ENCODE measurements around the gene ETV3.
A peak's percentile ranks its signal among the peaks of the same experiment; 100 is the strongest.
"Not testable (repeated sequence)": the region's sequence is repeated elsewhere in the genome, so short reads cannot be mapped to it uniquely, and the experiment has no call there.

ETV3 gene

DNA sequence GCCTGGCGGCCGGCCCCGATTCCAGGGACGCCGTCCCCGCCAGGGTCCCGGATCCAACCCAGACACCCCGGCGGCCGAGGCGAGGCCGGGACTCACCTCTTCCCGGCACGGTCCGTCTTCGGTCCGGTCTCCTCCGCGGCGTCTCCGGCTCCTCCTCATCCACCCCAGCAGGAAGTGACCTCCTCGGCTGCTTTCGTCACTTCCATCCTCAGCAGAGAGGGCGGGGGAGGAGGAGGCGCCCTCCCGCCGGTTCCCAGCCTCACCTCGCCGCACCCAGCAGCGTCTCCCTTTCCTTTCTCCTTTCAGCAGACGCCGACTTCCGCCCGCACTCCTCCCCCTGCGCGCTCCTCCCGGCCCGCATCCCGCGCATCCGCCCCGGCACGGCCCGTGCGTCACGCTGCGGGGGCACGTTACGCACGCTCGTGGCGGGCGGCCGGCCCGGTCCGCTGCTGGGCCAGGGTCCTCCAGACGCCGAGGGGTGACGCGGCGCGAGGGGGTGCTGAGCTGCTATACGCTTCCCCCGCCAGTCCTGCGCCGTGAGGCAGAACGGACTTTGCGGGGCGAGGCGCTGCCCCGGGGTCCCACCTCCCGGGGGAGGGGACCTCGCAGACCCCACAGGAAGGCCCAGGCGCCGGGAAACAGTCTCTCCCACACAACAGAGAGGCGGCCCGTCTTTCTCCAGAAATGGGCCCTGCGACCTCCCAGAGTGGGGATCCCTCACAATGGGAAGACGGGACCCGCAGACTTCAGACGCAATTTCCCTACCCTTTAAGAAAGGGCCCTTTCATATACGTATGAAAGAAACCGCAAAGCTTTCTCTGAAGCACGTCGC, at the start of gene ETV3:
Gene ETV3 (minus strand): TSS at position 176 of the 832 bp plus-strand sequence. CDS start 2,043 bp downstream, outside the sequence.
- DNase-seq (ENCODE audit: low read depth in 2 of 2): peak; percentile 75 to 88

DNA sequence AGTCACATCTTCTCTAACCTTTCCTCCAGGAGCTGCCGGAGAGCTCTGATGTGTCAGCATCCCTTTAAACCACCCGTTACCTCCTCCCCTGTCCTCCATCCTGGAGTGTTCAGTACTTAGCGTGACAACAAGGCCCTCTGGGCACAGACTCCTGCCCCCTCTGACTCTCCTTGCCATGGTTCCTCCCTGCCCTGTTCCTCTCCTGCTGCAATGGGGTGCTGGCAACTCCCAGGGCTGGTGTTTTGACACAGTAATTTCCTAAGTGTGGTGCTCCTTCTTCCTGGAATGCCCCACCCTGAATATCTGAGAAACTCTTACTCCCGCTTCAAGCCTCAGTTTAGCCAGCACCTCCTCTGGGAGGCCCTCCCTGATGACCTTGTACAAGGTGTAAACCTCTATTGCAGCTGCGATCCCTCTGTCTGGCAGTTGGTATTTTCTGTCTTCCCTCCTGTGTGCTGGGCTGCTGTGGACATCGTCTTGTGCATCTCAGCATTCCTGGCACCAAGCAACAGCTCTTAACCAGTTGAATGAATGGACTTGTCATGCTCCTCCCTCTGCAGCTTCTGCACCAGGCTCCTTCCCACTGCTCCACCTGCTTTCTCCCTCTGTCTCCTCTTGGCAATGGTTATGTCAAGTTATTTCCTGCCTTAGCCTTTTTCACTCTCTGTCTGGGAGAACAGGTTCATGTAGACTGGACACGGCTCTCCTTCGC, 48.2 kb upstream of the ETV3 start:
- no peak for DNase-seq (ENCODE audit: low read depth in 2 of 2)

DNA sequence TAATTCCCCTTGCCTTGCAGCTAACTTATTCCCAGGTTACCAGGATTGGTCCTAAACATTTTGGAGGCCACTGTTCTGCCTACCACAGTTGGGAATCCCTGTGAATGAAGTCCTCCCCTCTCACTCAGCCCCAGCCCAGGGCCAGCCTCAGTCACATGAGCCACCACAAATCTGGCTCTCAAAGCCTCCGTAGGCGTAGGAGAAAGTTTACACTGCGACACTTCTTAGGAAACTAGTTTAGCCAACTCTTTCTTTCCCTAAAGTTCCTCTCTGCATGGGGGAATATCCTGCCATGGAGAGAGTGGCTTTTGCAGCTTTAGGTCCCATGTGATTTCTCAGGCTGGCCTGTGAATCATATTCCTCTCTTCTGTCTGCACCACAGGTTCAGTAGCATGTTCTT, 45.7 kb upstream of the ETV3 start:
- no peak for DNase-seq (ENCODE audit: low read depth in 2 of 2)

DNA sequence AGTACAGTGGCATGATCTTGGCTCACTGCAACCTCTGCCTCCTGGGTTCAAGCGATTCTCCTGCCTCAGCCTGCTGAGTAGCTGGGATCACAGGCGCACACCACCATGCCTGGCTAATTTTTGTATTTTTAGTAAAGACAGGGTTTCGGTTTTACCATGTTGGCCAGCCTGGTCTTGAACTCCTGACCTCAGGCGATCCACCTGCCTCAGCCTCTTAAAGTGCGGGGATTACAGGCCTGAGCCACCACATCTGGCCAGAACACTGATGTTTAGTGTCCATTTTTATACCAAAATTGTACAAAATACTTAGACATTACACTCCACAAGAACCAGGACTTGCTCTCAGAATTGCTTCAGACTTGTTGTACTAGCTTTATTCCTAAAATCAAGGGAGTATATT, 44.2 kb upstream of the ETV3 start:
- DNase-seq (ENCODE audit: low read depth in 2 of 2): not testable (repeated sequence)

DNA sequence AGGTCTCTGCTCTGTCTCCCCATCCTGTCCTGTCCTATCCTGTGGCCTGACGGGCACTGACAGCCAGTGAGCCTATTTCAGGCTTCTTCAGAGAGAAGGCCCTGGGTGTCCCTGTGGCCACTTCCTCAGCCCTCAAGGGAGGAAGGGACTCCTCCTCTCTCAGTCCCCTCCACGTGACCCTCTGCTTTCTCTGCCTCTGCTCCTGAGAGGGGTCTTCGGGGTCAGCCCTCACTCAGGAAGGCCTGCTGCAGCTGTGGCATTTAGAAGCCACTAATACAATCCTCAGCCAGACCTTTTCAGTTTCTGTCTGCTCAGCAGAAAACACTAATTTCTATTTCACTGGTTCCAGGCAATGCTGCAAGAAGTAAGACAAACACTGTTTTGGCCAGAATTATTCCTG, 43.6 kb upstream of the ETV3 start:
- DNase-seq (ENCODE audit: low read depth in 2 of 2): no peak

DNA sequence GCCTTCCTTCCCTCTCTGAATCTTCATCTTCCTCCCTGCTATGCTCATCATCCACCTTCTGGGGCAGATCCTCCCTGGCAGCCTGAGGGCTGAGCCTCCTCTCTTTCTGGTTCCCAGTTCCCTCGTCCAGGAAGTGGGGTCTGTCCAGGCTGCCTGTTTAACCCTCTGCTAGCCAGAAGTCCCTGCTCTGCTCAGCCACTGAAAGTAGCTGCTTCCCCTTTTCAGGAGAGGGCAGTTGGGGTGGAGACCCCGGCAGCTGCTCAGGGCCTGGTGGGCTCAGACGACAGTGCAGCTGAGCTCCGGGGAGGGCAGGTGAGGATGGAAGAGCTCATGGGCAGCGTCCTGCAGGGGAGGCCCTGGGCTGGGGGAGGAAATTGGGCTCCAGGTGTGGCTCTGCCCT, 43.1 kb upstream of the ETV3 start:
- DNase-seq (ENCODE audit: low read depth in 2 of 2): no peak

DNA sequence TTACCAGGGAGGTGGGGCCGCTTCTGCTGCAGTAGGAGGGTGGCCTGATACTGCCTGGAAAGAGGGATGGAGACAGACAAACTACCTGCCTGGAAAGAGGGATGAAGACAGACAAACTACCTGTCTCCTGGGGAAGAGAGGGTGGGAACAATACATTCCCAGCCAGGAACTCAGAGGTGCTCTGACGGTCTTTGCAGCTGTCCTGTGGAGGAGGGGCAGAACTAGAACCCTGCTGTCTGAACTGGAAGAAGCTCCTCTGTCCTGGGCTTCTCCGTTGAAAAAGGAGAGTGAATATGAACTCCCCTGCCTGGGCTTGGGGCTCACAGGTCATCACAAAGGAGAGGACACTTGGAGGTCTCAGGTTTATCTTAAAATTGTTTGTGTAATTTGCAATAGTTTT, 40.3 kb upstream of the ETV3 start:
- no peak for DNase-seq (ENCODE audit: low read depth in 2 of 2)

DNA sequence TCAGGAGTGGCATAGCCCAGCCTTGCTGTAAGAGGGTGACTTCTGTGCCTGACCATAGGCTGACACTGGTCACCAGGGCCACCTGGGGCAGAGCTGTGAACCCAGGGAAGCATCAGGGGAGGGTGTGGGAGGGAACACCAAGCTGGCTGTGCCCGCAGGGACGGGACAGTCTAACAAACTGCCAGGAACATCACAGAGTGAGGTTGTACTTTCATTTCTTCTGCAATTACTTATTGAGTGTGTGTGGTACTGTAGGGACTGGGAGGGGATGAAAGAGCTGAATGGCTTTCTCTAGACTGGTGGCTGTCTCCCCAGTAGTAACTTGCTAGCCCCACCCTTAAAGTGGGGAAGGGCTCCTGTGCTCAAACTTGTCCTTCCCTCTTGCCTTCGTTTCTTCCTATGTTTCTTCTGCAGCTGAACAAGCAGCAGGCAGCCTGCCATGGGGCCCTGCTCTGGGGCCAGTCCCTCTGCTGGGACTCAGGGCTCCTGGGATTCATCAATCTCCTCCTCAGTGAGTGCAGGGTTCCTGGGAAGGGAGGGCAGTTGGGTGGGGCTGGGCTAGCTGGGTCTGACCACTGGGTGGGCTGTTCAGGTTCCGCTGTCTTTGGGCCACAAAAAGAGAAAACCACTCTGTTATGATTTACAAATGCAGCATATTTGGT, 39.7 kb upstream of the ETV3 start:
- DNase-seq (ENCODE audit: low read depth in 2 of 2): no peak

DNA sequence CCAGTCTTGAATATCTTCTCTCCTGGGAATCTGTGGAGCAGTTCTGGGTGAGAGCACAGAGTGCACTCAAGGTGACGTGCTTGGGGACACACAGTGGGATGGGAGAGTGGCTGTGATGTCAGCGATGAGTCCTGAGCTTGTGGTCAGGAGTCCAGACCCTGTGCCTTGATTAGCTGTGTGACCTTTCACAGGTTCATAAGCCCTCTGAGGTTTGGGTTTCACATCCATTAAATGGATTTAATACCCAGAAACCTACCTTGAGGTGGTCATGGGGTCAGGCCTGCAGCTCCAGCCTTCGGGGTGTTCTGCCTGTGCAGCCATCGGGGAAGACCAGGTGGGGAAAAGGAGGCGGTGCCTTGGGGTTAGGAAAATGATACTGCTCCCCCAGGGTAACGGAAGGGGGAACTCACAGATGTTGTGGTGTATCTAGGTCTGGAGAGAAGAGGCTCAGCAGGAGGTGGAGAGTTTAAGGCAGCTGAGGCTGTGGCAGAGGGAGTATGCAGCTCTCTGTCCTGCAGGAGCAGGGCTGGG, 38.5 kb upstream of the ETV3 start:
- no peak for DNase-seq (ENCODE audit: low read depth in 2 of 2)

DNA sequence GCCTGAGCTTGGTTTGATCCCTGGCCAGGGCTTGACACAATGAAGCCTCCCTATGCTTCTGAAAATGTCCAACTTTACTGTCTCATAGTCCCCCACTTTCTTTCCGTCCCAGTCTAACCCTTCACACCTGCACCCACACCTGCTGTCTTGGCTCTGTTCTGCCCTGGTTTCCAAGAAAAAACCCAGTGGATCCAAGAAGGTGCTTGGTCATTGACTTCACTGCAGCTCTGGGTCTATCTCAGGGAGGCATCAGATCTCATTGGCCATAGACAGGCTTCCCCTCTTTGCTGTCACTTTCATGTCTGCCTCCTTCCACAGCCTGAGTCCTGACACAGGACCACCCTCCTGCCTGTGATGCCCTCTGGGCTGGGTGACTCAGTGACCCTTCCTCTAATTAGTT, 37.8 kb upstream of the ETV3 start:
- DNase-seq (ENCODE audit: low read depth in 2 of 2): no peak

DNA sequence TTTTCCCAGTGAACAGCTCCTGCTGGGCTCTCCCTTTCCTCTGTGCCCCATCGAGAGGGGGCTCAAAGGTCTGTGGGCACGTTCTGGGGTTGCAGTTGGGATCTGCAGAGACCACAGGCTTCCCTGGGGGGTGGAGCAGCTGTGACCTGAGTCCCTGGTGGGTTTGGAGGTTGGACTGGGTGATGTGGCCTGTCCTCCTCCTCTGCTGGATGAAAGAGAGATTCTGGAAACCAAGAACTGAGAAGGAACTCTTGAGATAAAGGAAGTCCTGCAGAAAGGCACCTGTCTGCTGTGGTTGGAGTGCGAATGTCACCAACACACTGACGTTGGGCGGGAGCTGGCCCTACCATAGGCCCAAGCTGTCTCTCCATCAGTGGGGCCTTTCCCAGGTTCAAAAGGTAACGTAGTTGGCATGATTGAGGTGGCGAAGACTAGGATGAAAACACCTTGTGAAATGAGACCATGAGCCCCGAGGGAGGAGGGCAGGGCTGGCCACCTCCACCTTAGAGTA, 35.8 kb upstream of the ETV3 start:
- no peak for DNase-seq (ENCODE audit: low read depth in 2 of 2)

DNA sequence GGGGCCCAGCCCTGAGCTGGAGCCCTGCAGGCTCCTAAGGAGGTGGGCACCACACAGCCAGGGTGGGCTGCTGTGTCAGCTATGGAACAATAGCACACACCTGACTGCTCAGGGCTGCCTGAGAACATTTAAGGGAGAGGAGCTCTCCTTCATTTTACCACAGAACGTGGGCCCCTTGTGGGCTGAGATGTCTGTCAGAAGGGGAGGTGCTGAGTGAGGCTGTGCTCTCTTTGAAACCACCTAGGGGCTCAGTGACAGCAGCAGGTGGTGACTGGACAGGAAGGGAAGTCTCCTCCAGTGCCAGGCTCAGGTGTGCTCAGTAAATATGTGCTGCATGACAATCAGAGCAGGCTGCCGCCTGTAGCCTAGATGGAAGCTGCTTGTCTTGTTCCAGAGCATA, 35.0 kb upstream of the ETV3 start:
- DNase-seq (ENCODE audit: low read depth in 2 of 2): not testable (repeated sequence)

DNA sequence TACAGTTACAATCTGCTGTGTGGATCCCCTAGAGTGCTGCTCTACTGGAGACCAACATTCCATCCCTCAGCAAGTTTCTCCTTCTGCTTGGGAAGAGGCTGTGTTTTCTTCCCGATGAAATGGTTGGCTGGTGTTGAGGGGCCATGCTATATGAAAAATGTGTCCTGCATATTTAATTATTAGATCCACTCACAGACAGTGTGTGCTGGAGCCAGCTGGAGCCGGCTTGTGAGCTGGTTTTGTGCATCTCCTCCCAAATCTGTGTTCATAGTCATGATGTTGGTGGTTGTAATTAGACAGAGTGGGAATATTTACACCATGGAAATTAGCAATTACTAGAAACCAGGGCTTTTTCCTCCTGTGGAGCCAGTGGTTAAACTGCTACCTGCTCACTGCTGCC, 34.4 kb upstream of the ETV3 start:
- DNase-seq (ENCODE audit: low read depth in 2 of 2): not testable (repeated sequence)

DNA sequence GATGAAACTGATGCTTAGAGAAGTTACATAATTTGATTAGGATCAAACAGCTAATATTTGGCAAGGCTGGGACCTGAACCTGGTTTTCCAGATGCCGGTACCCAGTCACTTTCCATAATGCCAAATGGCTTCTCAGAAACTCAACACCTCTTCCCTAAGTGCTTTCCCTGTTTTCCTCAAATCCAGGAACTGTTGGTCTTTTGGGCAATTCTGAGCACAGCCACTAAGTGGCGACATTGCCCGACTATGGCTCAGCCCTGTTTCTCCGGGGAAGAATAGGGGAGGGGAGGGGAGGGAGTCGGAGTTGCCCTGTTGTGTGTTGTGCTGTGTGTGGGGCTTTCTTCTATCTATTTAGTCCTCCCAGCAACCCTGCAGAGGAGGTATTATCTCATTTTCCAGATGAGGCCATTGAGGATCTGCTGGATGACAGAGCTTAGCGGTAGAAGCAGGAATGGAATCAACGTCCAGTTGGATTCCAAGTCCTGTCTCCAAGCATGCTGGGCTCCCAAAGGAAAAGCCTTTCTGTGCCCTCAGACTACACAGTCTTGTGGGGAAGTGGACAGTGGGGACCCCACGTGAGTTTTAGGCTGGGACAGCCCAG, 33.8 kb upstream of the ETV3 start:
- DNase-seq (ENCODE audit: low read depth in 2 of 2): not testable (repeated sequence)

DNA sequence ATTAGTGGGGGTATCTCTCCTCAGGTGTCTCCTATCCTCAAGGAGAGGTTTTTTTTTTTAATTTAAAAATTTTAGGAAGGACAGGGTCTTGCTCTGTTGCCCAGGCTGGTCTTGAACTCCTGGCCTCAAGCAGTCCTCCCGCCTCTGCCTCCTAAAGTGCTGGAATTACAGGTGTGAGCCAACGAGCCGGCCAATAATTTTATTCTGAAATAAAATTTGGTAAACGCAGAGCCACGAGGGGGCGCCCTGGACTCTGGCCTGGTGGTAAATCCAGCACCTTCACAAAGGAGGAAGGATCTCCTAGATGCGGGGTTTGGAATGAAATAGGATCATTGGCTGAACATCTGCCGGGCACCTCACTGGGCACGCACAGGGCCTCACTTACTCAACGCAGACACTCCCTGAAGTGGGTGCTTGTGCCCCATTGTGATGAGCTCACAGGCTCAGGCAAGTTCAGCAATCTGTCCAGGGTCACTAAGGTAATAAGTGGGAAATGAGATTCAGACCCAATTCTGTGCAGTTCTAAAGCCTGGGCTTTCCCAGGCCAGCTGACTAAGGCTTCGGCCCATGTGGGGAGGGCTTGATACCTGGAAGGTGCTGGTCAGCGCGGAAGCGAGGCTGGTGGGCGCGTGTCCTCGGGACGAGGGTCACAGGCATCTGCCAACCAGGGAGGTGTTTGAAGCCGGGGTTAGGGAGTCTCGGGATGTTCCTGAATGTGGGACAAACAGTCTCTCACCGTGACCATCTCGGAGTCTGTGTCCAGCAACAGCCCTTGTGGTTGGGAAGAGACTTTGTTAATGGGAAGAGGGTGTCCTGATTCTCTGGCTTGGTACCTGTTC, 32.7 kb upstream of the ETV3 start:
- peak; percentile 37 to 56 for DNase-seq (ENCODE audit: low read depth in 2 of 2)

DNA sequence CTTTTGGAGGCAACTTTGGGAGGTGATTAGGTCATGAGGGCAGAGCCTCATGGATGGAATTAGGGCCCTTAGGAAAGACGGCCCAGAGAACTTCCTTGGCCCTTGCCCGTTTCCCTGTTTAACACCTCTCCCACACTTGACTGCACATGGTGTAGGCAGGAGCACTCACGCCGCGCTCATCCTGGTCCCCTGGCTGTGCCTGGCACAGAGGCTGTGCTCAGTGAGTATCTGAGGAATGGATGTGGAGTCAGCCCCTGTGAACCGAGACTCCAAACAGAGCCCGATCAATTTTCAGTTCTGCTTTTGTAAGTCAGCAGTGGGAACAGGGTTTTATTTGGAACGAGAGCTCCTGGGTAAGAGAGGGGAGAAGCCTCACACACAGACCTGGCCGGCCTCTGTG, 29.8 kb upstream of the ETV3 start:
- DNase-seq (ENCODE audit: low read depth in 2 of 2): no peak

DNA sequence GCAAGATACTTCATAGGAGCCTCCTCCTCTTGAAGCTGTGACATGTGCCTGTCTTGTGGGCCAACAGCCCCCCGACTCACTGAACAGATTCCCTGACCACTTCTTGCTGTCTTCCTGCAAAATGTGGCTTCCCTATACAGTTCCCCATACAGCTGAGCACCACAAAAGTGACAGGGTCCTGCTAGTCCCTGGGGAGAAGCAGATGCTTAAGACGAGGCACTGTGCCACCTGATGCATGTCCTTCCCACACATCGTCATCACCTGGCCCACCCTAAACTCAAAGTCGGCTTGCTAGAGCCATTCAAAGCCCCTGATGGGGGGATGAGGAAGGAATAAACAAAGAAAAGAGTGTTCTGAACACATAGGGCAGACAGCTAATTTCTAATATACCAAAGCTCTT, 29.2 kb upstream of the ETV3 start:
- DNase-seq (ENCODE audit: low read depth in 2 of 2): no peak

DNA sequence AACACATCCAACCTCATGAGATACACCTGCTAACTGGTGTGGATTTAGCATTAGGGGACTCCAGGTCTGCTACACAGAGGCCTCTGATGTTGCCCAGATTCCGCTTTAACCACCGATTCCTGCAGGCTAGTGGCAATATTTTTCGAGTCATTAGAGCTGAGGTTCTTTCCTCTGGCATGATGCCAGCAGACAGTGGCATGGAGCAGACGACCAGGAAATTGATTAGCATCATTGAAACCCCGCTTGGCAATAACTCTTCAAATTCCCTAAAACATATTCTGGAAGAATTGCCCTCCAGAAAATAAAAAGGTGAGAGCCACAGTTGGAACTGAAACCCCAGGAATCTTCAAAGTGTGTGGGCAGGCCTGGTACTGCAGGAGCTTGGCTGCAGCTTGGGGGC, 28.4 kb upstream of the ETV3 start:
- no peak for DNase-seq (ENCODE audit: low read depth in 2 of 2)

DNA sequence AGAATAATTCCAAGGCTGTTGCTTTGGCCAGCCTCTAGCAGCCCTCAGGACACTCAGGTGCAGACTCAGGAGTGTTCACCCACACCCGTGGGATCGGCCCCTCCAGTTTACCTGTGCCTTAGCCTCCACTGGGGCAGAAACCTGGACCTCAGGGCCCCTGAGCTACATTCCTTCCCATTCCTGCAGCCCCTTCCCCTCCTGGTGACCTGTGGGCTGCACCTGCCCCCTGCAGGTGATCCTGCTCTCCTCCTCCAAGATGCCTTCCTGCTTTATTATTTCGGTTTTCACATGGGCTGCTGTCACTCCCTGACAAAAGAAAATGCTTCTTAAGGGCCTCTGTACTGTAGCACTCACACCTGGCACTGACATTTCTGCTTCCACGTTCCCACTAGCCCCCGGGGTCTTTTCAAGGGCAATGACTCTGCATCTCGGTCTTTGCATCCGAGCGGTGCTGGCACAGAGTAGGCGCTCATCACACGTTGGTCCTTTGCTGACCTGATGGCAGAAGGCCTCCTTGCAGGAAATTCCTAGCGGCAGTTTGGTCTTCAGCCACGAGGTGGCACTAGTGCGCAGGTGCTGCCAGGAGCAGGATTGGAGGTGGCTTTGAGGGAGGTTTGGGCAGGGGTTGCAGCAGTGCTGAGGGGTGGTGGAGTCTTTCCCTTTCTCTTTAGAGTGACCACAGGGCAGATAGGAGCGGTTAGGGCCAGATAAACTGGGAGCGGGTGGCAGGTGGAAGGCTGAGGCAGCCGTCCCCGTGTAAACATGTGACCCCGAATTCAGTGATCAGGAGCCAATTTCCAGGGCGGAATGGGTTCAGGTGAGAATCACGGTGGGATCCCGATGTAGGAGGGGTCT, 25.3 kb upstream of the ETV3 start:
- peak; percentile 67 to 77 for DNase-seq (ENCODE audit: low read depth in 2 of 2)

DNA sequence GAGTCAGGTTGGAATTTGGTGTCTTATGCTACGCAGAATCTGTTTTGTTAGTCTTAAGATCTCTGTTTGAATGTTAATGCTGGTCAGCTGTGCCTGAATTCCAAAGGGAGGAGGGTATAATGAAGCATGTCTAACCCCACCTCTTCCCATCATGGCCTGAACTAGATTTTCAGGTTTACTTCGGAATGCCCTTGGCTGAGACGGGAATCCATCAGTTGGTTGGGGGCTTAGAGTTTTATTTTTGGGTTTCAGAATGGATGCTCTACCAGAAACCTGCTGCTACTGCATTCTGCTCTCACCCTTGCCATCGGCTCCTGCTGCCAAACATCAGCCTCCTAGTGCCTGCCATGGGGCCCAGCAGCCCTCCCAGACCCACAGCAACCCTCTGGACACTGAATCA, 24.1 kb upstream of the ETV3 start:
- no peak for DNase-seq (ENCODE audit: low read depth in 2 of 2)
